Endodermal cell (in vitro differentiated cells): ENCODE data around the gene UNG. TPM values are rescaled to one million over a fixed set of nuclear protein-coding genes. Genes with fewer than 3 reads are reported as not detected.

Experiments
- DNase-seq: peaks from one replicate; pipeline ENCODE4 v3.0.0-alpha.2; 2017
- H3K27ac ChIP-seq: 2 replicates; pipeline ENCODE4 v1.5.1; 2013; ENCODE audit warnings: mild to moderate bottlenecking, low read depth, low read length, moderate library complexity
- H3K27me3 ChIP-seq: 2 replicates; pipeline ENCODE4 v1.6.1; 2013; ENCODE audit warnings: mild to moderate bottlenecking, low read length, moderate library complexity; ENCODE audit not compliant: insufficient read depth, control insufficient read depth, poor library complexity, severe bottlenecking
- H3K36me3 ChIP-seq: 2 replicates; pipeline ENCODE4 v1.7.0; 2013; ENCODE audit warnings: mild to moderate bottlenecking, low read length, moderate library complexity; ENCODE audit not compliant: control insufficient read depth, insufficient read depth
- H3K4me1 ChIP-seq: one replicate; pipeline ENCODE4 v1.7.0; 2013; ENCODE audit warnings: low read length; ENCODE audit not compliant: control insufficient read depth, insufficient read depth
- H3K4me3 ChIP-seq: 2 replicates; pipeline ENCODE4 v1.5.1; 2013; ENCODE audit warnings: mild to moderate bottlenecking, low read length, moderate library complexity
- H3K9ac ChIP-seq: 2 replicates; pipeline ENCODE4 v1.6.1; 2013; ENCODE audit warnings: mild to moderate bottlenecking, low read length, moderate library complexity; ENCODE audit not compliant: poor library complexity, severe bottlenecking; ENCODE audit errors: extremely low read depth
- H3K9me3 ChIP-seq: 2 replicates; pipeline ENCODE4 v1.6.1; 2013; ENCODE audit warnings: mild to moderate bottlenecking, low read length, moderate library complexity; ENCODE audit not compliant: control insufficient read depth
- H3K27ac Mint-ChIP-seq: 2 replicates; pipeline ENCODE4 v1.8.0; 2020; ENCODE audit warnings: mixed read lengths
- H3K27me3 Mint-ChIP-seq: 2 replicates; pipeline ENCODE4 v1.8.0; 2021; ENCODE audit warnings: mild to moderate bottlenecking, mixed read lengths; ENCODE audit not compliant: insufficient read depth
- H3K36me3 Mint-ChIP-seq: 2 replicates; pipeline ENCODE4 v1.8.0; 2020; ENCODE audit warnings: low read depth, mixed read lengths
- H3K4me1 Mint-ChIP-seq: 2 replicates; pipeline ENCODE4 v1.8.0; 2020; ENCODE audit warnings: mixed read lengths
- H3K4me3 Mint-ChIP-seq: 2 replicates; pipeline ENCODE4 v1.8.0; 2020; ENCODE audit warnings: mild to moderate bottlenecking, moderate library complexity, mixed read lengths
- H3K9me3 Mint-ChIP-seq: 2 replicates; pipeline ENCODE4 v1.8.0; 2020; ENCODE audit warnings: mild to moderate bottlenecking, mixed read lengths
- WGBS, 2 experiments: methylation state at CpG; one replicate each; pipeline versions ENCODE4 v1.1.5 to v1.1.7; 2013; ENCODE audit warnings: missing lambda C conversion rate in 2 of 2, mixed read lengths in 1 of 2; ENCODE audit not compliant: insufficient coverage in 1 of 2, insufficient read length in 1 of 2; 5-methylcytosine and 5-hydroxymethylcytosine counted together
- total RNA-seq, 2 donors: library from RNA; stranded (reverse); fragmentation: NEBNext Ultra II Directional in 1 of 2; extraction: Animal tissue kit (Norgen Biotek cat#: 25700) in 1 of 2; gene quantifications; 2 replicates in 1 of 2; 3 replicates in 1 of 2; pipeline ENCODE4 v1.2.1, GENCODE V29; 2021
- TF ChIP-seq, protein P1 (sequence below): fragments of 200-600 bp; sonication (generic); conservative IDR thresholded peaks from 2 replicates; pipeline ENCODE4 v1.5.0; 2021; ENCODE audit warnings: antibody characterized with exemption, mild to moderate bottlenecking

Gene UNG
- total RNA-seq, 2 donors from 2014 or later, result 104 to 114 TPM

DNA sequence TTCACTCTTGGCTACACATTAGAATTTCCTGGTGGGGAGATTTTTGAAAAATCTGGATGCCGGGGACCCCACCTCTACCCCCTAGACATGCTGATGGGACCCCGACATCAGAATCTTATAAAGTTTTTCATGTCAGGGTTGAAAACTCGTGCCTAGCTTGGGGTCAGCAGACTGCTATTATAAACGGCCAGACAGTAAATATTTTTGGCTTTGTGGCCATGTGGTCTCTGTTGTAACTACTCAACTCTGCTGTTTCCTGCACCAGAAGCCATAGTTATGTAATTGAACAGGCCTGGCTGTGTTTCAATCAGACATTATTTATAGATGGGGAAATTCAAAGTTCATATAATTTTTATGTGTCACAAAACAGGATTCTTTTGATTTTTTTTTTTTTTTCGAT lies 60.6 kb downstream of the UNG start:
- Mint-ChIP-seq H3K4me1 (peaks cover 11% of the 10 kb centered on the region), H3K27me3 (peaks cover 14% of the 10 kb centered on the region), H3K36me3 (no peaks in the 10 kb centered on the region), H3K27ac (no peak overlapping the region), H3K9me3 (no peaks in the 10 kb centered on the region), H3K4me3 (no peak overlapping the region)
- Histone ChIP-seq H3K27ac (no peak overlapping the region), H3K4me3 (no peak overlapping the region), H3K9me3 (no peaks in the 10 kb centered on the region), H3K27me3 (no peaks in the 10 kb centered on the region), H3K4me1 (no peaks in the 10 kb centered on the region), H3K36me3 (no peaks in the 10 kb centered on the region), H3K9ac (no peak overlapping the region)
- DNase-seq, result peak; percentile 3
- TF ChIP-seq, protein P1, sequence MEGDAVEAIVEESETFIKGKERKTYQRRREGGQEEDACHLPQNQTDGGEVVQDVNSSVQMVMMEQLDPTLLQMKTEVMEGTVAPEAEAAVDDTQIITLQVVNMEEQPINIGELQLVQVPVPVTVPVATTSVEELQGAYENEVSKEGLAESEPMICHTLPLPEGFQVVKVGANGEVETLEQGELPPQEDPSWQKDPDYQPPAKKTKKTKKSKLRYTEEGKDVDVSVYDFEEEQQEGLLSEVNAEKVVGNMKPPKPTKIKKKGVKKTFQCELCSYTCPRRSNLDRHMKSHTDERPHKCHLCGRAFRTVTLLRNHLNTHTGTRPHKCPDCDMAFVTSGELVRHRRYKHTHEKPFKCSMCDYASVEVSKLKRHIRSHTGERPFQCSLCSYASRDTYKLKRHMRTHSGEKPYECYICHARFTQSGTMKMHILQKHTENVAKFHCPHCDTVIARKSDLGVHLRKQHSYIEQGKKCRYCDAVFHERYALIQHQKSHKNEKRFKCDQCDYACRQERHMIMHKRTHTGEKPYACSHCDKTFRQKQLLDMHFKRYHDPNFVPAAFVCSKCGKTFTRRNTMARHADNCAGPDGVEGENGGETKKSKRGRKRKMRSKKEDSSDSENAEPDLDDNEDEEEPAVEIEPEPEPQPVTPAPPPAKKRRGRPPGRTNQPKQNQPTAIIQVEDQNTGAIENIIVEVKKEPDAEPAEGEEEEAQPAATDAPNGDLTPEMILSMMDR, result no peak
- WGBS, 2 experiments, result 94 to 95% methylated on average over 2 to 5 of the region's 5 CpGs

DNA sequence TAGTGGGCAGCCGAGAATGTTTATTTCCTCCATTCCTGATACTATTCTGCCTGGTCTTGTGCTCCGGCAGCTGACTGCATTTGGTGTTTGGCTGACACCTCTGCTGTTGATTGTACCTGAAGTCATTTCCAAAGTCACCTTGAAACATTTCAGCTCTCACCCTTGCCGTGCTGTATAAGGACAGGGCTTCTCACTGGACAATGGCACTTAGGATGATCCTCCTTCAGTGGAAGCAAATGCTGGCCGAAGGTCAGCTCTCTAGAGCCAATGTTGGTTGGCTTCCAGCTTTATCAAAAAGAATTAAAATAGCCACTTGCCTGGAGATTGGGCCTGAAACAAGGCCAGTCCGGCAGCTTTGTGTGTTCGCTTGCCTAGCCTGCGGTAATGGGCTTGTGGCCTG lies 63.0 kb downstream of the UNG start:
- Mint-ChIP-seq H3K4me1 (peaks cover under 1% of the 10 kb centered on the region), H3K27ac (no peak overlapping the region), H3K27me3 (peaks cover 2% of the 10 kb centered on the region), H3K36me3 (no peaks in the 10 kb centered on the region), H3K9me3 (no peaks in the 10 kb centered on the region), H3K4me3 (no peak overlapping the region)
- Histone ChIP-seq H3K27me3 (no peaks in the 10 kb centered on the region), H3K36me3 (no peaks in the 10 kb centered on the region), H3K9ac (no peak overlapping the region), H3K4me1 (no peaks in the 10 kb centered on the region), H3K4me3 (no peak overlapping the region), H3K9me3 (no peaks in the 10 kb centered on the region), H3K27ac (no peak overlapping the region)
- TF ChIP-seq, protein P1, result no peak
- 89 to 97% methylated on average over 5 to 7 of the region's 7 CpGs for WGBS, 2 experiments
- peak; percentile 23 for DNase-seq

Other genes with a start within 250 kb of the UNG start
- 10 to 100 TPM; 27.1 to 28.3 TPM for gene SSH1, start 240.0 kb upstream of the UNG start, total RNA-seq
- not detected for gene DAO, start 217.5 kb upstream of the UNG start, total RNA-seq
- not detected for gene SVOP, start 76.5 kb upstream of the UNG start, total RNA-seq
- gene USP30, start 45.0 kb upstream of the UNG start, total RNA-seq, result 10 to 100 TPM in 1 of 2 donors, 1 to 10 TPM in 1; 6.3 to 10.8 TPM
- 10 to 100 TPM; 10.5 to 23.3 TPM for gene ALKBH2, start 4.1 kb upstream of the UNG start, total RNA-seq
- 10 to 100 TPM in 1 of 2 donors, 1 to 10 TPM in 1; 6.8 to 12.7 TPM for gene ACACB, start 19.0 kb downstream of the UNG start, total RNA-seq
- under 1 TPM; 0.20 to 0.55 TPM for gene FOXN4, start 211.7 kb downstream of the UNG start, total RNA-seq